ENCODE data around the gene SORBS1.
A peak's percentile ranks its signal among the peaks of the same experiment; 100 is the strongest.

Gene SORBS1

GRCh38 chr10:95406651-95407280, 154.4 kb downstream of the SORBS1 start:
- TF ChIP-seq GATA1 (IDR thresholded peaks at IDR 0.05; ENCODE audit: low read depth, low read length) (no peak), POLR2A (IDR thresholded peaks at IDR 0.05; ENCODE audit: low read length) (no peak)
- peak; percentile 25 to 58 for DNase-seq

- DNase-seq: no peak
- TF ChIP-seq GATA1 (IDR thresholded peaks at IDR 0.05; ENCODE audit: low read depth, low read length): no peak
- no peak for TF ChIP-seq POLR2A (IDR thresholded peaks at IDR 0.05; ENCODE audit: low read length)
These were observed 155.5 kb downstream of the SORBS1 start for GRCh38 chr10:95405655-95406054.

DNA sequence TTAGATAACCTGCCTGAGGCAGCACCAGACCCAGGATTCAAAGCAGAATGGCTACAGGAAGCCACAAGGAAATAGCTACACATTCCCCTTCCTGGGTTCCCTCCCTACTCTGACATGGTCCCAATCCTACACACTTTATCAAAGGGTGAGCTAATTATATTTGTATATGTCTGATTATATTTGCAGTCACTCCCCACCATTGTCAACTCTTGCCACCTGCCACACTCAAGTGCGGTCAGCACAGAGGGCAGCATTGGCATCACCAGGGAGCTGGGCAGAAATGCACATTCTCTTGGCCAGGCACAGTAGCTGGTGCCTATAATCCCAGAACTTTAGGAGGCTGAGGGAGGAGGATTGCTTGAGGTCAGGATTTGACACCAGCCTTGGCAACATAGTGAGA, 156.3 kb downstream of the SORBS1 start:
- TF ChIP-seq POLR2A (IDR thresholded peaks at IDR 0.05; ENCODE audit: low read length) (no peak), GATA1 (IDR thresholded peaks at IDR 0.05; ENCODE audit: low read depth, low read length) (no peak)
- DNase-seq: no peak

GRCh38 chr10:95404462-95404858, 156.7 kb downstream of the SORBS1 start:
- DNase-seq: no peak
- TF ChIP-seq POLR2A (IDR thresholded peaks at IDR 0.05; ENCODE audit: low read length) (no peak), GATA1 (IDR thresholded peaks at IDR 0.05; ENCODE audit: low read depth, low read length) (no peak)

GRCh38 chr10:95403700-95404461, 157.3 kb downstream of the SORBS1 start:
- TF ChIP-seq GATA1 (IDR thresholded peaks at IDR 0.05; ENCODE audit: low read depth, low read length): no peak
- no peak for TF ChIP-seq POLR2A (IDR thresholded peaks at IDR 0.05; ENCODE audit: low read length)

DNA sequence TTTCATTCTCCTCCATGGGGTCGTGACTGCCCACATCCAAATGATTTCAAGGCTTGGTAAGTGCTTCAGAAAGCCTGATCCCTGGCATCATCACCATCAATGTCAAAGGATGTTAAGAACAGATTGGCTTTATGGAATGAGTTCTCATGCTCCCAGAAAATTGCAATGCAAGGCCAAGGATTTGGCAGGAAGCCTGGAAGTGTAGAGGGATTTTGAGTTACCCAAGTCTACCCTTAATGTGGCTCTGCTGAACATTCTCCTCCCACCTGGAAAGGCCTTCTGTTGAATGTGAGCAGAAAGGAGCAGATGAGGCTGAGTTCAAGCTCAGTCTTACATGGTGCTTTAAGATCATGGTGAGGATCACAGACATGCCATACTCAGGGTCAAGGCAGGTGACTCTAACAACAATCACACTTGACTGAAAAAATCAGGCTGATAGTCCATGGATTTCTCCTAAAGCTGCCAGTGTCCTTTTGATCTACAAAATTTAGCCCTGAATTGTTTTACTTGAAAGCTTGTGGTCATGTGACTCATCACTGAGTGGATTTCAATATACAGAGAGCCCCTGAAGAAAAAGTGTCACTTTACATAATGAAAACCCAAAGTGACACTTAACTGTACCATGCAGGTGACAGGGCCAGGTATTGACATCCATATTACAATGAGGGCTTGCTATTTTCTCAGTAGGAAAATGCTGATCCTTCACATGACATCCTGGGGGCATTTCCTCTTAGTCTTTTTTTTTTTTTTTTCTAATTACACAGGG, 159.3 kb downstream of the SORBS1 start:
- no peak for DNase-seq

More at GRCh38 chr10:95403700-95404461, 157.3 kb downstream of the SORBS1 start:
- DNase-seq: peak; percentile 58 to 79

GRCh38 chr10:95400787-95401186, 160.4 kb downstream of the SORBS1 start:
- DNase-seq: no peak
- TF ChIP-seq GATA1 (IDR thresholded peaks at IDR 0.05; ENCODE audit: low read depth, low read length) (no peak), POLR2A (IDR thresholded peaks at IDR 0.05; ENCODE audit: low read length) (no peak)

More for the DNA sequence above, 159.3 kb downstream of the SORBS1 start:
- TF ChIP-seq GATA1 (IDR thresholded peaks at IDR 0.05; ENCODE audit: low read depth, low read length) (no peak), POLR2A (IDR thresholded peaks at IDR 0.05; ENCODE audit: low read length) (no peak)

GRCh38 chr10:95399183-95399582, 162.0 kb downstream of the SORBS1 start:
- no peak for DNase-seq
- TF ChIP-seq POLR2A (IDR thresholded peaks at IDR 0.05; ENCODE audit: low read length) (no peak), GATA1 (IDR thresholded peaks at IDR 0.05; ENCODE audit: low read depth, low read length) (no peak)

- TF ChIP-seq POLR2A (IDR thresholded peaks at IDR 0.05; ENCODE audit: low read length): no peak
- no peak for TF ChIP-seq GATA1 (IDR thresholded peaks at IDR 0.05; ENCODE audit: low read depth, low read length)
- no peak for DNase-seq
These were observed 163.4 kb downstream of the SORBS1 start for GRCh38 chr10:95397747-95398146.

- no peak for TF ChIP-seq GATA1 (IDR thresholded peaks at IDR 0.05; ENCODE audit: low read depth, low read length)
- TF ChIP-seq POLR2A (IDR thresholded peaks at IDR 0.05; ENCODE audit: low read length): no peak
- no peak for DNase-seq
These were observed 165.2 kb downstream of the SORBS1 start for GRCh38 chr10:95395947-95396449.

DNA sequence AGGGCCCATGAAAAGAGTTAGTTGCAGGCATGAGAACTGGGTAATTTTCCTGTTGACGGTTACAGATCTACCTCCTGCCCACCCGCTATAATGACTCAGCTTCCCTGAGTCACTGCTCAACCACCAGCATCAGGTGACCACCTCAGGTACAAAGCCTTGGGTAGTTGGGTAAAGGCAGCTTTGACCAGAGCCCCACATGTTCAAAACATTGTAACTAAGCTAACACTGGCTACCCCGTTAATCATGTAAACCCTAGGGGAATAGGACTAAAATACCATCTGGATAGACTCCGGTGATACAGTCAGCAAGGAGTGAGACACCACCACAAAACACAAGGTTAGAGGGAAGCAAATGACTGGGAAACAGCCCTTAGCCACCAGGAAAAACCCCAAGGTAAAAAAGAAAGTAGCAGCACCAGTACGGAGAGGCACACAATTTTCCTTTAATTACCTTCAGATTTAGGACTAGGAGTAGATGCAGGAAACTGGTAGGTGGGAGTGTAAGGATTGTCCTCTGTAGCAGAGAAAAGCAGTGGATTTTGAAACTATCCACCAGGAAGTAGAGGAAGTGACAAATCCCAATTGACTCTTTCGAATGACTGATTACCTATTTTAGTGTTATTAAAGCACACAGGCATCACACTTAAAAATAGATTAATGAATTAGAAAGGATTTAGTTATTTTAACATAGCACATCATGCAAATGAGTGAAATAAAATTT, 166.8 kb downstream of the SORBS1 start:
- DNase-seq: peak; percentile 8 to 20
- TF ChIP-seq GATA1 (IDR thresholded peaks at IDR 0.05; ENCODE audit: low read depth, low read length) (no peak), POLR2A (IDR thresholded peaks at IDR 0.05; ENCODE audit: low read length) (no peak)

GRCh38 chr10:95392681-95393164, 168.4 kb downstream of the SORBS1 start:
- no peak for DNase-seq

DNA sequence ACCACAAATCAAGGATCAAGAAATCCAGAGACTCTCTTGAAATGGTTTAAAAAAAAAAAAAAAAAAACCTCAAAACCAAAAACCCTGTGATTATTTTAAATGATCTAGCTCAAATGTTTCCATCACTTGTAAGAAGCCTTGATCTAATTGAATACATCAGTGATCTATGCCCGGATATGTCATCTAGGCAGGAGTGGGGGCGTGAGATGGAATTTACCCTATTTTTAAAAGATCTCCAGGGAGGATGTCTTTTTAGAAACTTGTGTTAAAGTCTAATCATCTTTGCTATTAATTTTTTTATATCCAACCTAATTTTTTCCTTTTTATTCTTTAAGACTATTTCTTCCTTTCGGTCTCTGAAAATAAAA, 169.0 kb downstream of the SORBS1 start:
- no peak for TF ChIP-seq GATA1 (IDR thresholded peaks at IDR 0.05; ENCODE audit: low read depth, low read length)
- no peak for TF ChIP-seq POLR2A (IDR thresholded peaks at IDR 0.05; ENCODE audit: low read length)
- no peak for DNase-seq

More at GRCh38 chr10:95392681-95393164, 168.4 kb downstream of the SORBS1 start:
- TF ChIP-seq POLR2A (IDR thresholded peaks at IDR 0.05; ENCODE audit: low read length) (no peak), GATA1 (IDR thresholded peaks at IDR 0.05; ENCODE audit: low read depth, low read length) (no peak)
